GM04504 (cell line): Measurements from ENCODE around the gene TRPC4.

Source experiments
- DNase-seq: peaks from one replicate; pipeline ENCODE4 v3.0.0-alpha.2; 2012; ENCODE audit warnings: low read depth

Gene TRPC4

DNA sequence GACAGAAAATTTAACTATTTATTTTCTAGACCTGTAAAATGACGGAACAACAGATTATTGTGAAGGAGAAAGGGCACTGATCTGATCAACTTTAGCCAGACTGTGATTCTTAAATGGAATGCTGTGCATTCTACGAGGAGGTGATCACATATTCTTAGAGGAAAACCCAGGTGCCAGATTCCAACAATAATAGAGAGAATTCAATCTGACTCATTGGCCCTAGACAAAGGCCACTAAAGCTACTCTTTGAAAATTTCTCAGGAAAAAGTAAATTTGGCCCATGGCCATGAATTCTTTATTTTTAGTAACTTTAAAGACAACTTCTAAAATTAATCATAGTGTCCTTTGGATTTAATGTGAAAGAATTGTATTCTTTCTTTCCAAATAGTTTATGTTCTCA, 212.4 kb downstream of the TRPC4 start:
- DNase-seq, result no peak

DNA sequence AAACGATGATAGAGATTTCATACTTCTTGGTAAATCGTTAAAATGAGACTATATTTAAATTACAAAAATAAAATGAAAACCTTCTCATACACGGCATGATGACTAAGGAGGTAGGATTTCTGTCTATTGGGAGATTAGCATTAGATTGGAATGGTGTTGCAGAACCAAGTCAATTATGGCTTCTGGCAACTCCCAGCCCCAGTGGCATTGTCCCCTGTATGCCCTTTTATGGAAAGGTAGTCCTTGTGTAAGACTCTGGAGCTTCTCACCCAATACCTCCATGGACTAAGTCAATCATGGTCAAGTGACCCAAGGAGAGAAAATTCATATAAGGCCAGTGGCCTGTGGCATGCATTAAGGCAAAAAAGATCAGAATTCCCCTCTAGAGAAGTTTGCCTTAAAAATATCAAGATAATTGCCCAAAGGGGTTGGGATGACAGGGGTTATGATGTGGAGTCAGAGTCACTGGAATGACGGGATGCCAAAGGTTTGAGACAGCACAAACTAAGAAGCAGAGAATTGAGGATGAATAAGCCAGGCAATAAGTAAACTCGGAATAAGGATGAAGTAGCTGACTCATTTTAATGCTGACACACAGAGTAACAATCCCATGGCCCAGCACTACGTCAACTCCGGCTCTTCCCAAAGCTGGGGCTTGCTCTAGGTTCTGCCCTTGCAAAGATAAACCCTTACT, 213.2 kb downstream of the TRPC4 start:
- peak; percentile 93 for DNase-seq

DNA sequence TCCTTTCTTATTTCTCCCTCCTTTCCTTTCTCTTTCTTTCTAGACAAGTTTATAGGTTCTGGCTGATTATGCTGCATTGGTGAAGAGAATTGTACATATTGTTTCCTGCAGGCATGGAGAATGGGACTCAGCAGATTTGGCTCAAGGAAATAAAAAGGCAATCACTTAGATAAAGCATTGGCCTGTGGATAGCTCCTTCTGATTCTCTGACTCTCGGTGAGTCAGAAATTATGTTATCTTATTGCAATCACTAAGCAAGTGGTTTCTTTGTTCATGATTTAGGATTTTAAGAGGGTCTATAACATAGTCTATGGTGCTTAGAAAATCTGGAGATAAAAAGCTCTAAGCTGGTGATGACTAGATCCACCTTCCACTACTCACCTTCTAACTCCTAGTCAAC, 217.0 kb downstream of the TRPC4 start:
- DNase-seq, result no peak

DNA sequence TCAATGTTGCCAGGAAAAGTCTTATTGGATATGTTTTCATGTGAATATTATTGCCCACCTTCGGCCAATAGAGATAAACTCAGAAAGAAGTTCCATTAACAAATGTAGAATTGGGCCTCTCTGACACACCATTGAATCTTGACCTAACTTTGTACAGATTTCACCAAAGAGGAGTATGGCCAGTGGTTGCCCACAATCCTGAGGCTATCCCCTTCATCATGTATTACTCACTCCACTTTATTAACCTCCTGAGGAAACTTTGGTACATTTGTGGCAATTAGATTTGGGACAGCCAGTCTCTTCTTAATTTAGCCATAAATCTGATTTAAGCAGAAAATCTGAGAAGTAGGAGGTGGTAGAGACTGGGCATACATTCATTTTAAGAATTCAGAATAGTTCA, 217.7 kb downstream of the TRPC4 start:
- no peak for DNase-seq

DNA sequence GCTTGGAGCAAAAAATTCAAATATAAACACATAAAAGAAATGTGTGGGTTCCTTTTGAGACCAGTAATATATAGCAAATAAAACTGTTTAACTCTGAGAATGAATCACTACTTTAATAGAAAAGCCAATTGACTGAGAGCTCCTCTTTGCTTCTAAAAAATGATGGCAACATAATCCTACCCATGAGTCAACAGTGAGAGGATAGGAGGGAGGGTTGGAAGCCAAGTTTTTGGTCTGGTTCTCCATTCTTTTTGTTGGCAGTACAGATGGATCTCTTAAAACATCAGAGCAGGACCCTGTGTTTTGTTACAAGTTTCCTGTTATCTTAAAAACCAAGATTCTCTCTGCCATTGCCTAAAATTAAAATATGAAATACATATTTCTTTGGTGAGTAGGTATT, 221.0 kb downstream of the TRPC4 start:
- DNase-seq, result peak; percentile 65

DNA sequence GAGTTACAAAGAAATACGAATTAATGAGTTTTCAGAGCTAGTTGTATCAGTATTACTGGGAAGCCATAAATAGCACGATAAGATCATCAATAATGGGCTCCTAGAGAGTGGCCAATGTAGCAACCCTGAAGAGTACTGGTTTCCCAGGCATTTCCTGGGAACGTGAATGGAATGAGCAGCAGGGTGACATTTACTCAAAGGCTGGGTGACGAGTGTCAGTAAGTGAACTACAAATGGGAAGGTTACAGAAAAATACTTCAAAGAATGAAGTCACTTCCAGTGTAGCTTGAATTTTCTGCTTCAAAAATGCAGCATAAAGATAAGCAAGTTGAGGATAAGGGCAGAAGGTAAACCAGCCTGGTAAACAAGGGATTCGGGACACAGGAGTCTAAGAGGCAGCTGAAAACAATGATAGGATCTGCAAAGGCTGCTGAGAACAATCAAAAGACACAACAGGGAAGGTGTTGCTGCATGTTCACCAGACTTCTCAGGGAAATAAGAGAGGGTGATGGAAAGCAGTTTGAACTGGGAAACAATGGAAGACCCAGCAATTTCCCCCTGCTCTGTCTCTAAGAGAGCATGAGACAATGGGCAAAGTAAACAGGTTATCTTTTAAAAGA, 222.4 kb downstream of the TRPC4 start:
- DNase-seq, result no peak

DNA sequence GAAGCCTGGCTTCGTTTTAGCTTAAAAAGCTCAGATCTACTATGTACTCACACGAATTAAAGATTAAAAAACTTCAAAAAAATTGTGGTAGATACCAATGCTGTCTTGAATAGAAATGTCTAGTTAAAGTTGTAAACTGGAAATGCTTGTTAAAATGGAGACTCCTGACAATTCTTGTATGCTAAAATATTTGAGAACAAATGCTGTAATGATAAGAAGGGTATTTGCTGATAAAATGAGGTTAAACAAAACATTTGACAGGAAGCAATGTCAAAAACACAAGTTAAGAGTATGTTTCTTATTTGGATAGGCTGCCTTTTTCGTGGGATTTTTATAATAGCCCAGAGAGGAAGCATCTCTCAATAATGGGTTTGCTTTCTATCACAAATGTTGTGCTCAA, 223.0 kb downstream of the TRPC4 start:
- DNase-seq, result no peak

DNA sequence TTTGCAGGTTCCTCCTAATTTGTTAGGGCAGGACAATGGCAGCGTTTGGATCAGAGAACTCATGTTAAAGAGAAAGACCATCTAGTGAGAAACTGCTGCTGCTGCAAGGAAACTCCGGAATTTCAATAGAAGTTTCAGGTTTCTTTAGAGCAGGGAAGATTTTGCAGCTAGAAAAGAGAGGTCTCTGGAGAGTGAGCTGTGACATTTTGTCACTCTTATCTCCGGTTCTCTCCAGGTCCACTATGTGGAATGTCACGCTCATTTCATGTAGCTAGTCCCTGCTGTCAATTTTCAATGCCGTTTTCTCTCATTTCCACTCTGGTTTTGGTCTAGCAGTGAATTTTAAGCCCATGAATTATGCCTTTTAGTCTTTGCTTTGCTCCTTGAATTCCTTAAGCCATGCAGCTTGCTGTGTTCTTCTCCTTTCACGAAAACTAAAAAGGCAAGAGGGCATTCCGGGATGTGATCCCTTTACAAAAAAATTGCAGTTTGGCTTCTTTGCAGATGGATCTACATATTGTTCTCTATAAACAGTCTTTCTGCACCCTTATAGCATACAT, 224.3 kb downstream of the TRPC4 start:
- DNase-seq, result no peak

DNA sequence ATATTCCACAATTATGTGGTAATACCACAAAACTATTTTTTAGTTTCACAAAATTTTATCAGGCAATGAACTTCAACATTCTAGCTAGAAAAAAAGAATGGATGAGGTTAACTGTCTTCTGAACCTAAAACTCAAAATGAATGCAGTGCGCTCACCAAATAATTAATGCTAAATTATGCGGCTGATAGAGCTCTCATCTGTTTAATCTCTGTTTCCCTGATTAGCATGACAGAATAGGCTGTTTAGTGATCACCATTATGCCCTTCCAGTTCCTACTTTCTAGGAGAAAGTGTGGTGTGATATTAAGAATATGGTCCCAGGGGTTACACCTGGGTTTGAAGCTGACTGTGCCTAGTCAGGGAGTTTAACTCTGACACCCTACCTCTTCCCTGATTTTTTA, 228.2 kb downstream of the TRPC4 start:
- no peak for DNase-seq

DNA sequence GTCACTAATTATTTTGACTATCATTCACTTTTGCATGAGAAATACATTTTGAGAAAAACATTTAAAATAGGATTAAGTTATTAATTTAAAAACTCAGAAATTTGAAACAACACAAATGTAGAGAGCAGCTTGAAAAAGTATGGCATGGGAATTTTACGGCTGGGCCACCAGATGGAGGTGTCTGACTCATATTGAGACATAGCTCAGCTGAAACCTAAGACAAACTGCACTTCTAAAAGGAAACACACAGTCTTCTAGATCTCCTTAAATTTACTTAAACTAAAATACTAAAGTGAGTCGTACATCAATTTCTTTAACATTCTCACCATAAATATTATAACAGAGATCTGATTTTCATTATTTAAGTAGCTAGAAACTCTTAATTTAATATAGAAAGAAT, 229.1 kb downstream of the TRPC4 start:
- DNase-seq, result no peak

DNA sequence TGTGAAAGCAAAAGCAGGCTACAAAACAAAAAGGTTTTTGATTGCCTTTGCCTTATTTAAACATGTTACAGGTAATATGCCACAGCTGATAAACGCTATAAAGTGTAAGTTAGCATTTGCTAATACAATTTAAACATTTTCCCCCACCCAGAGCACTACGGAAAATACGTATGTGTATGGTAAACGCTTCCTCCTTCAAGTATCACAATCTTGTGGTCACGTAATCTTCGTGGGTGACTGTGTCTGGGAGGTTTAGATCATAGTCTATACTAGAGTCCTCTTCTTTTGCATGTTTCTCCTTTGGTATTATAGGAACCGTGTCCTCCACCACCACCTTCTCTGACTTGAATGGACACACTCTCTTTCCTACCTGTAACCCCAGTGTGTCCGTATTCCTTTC, 232.9 kb downstream of the TRPC4 start:
- no peak for DNase-seq

DNA sequence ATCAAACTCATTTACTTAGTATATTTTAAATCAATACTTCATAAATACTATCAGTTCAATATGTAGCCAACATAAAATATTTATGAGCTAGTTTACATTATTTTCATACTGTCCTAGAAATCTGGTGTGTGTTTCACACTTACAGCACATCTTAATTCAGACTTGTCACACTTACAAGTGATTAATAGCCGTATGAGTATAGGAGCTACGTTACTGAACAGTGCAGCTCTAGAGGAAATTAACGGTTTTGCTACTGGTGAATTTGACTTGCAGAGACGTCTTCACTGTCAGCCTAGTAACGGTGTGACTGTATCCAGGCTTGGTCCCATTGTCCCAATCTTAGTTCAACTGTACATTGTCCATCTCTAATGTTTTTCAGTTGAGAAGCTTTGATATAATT, 237.3 kb downstream of the TRPC4 start:
- no peak for DNase-seq

DNA sequence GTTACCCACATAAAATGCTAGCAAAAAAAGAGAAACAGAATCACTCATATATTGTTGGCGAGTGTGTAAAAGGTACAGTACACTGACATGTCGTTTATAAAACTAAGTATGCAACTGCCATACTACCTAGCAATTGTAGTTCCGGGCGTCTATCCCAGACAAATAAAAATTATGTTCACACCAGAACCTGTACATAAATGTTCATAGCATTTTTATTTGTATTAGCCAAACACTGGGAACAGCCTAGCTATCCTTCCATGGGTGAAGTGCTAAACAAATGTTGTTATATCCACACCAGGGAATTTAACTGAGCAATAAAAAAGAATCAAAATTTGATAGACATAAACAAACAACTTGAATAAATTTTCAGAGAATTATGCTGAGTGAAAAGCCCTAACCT, 242.1 kb downstream of the TRPC4 start:
- DNase-seq, result no peak

DNA sequence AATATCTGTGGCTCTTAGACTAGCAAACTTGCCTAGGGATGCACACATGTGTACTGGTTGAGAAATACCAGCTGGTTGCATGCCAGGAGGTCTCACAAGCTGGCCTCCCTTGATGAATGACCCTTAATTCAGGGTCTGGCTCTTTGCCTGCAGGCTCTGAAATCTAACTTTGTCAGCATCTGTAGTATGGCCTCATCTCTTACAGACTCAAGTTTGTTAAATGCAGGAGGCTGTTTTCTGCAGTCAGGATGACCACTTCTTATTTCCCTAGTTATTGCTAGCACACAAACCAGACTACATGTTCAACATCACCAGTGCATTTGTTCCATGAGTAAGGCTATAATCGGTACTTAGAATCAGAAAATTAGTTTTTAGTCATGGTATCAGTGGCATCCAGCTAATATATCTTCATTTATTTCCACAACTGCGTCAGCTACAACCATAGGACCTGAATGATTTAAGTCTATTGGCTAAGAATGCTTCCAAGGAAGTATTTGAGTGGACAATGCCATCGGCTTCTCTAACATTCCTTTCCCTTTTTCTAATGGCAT, 247.7 kb downstream of the TRPC4 start:
- peak; percentile 90 for DNase-seq

DNA sequence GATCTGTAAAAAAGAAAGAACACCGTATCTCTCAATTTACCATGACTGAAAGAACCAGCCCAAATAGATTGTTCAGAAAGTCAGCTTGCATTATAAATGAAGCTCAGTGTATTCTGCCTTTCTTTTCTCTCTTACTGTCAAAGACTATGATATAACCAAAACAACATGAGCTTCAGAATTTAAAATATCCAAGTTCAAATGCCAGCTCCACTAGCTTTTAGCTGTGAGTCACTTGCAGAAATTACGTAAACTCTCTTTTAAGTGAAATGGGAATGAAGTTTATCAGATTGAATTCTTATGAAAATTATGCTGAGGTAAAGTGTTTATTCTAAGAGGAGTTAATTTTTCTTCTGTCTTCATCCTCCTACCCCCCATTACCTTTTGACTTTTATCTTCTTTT, 251.0 kb downstream of the TRPC4 start:
- DNase-seq, result peak; percentile 46

DNA sequence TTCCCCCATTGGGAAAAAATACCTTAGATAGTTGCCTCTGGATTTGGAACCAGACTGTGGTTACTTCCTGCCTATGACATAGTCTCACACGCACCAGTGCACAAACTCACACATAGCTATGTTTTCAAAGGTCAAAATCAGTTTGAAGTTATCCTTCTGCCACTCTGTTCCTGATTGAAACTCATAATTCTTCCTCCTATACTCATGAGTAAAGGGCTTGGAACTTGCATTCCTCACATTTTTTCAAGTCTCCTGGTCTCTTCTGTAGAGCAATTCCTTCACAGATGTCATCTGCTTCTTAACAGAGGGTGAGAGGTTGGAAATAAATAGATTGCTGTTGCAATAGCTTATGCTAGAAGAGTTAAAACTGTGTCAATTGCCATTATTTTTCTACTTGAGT, 252.4 kb downstream of the TRPC4 start:
- peak; percentile 79 for DNase-seq

DNA sequence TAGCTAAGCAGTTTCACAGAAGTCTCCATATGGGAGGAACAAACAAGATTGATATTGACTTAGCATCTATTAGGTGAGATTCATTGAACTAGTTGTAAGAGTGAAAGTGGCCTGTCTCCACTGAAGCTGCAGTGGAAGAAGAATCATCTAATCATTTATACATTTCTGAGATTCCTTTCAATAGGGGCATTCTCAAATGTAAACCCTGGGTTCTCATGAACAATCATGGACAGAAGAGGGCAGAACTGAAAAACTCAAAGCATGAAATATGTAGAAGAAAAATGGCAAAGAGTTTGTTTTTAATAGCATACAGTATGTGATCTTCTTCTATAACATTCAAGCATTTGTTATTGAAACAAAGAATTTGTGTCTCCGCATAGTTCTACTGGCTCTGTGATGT, 253.4 kb downstream of the TRPC4 start:
- no peak for DNase-seq

DNA sequence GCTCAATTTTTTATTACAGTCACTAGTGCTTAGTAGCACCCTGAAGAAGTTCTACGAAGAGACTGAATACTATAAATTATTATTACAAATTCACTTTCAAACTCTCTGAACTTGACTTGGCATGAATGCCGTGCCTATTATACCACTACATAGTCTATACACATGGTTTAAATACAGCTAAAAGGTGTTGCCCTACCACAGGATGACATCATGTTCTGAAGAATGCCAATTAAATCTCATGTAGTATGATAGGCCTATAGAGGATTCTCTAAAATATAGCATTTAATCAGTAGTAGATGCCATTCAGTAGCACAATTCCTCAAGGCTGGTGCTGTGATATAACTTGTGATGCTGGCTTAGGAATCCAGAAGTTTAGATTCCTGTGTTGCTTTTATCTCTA, 254.3 kb downstream of the TRPC4 start:
- no peak for DNase-seq

DNA sequence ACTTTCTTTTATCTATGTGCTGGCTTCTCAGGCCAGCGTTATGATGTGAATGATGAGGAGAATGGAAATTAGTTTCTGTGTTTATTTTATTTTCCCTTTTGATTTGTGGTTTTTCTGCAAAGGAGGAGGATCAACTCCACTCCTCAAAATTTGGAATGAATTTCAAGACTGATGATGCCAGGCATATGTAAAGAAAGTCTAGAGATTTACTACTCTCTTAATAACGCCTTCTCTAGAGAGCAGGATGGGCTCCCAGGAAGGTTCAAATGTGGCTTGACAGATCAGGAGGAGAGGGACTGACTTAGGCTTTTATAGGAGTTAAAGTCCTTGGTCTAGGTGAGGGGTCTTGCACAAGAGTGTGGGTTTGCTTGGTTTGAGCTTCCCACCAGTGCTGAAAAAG, 255.9 kb downstream of the TRPC4 start:
- no peak for DNase-seq

DNA sequence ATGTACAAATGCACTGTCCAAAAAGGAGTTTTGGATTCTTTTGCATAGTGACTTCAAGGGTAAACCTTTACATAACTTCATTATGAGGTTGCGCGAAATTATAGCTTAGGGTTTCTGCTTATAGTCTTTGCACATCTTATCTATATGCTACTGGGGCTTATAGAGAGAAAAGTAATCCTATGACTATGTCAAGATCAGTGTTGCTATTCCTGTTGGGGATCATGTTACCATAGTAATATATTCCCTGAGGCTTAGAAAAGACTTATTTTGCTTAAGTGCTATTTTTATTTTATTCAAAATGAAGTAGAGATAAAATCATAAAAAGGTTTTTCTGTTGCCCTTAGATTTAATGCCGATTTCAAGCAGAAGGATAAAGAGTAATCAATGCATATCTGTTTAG, 256.3 kb downstream of the TRPC4 start:
- DNase-seq, result no peak

DNA sequence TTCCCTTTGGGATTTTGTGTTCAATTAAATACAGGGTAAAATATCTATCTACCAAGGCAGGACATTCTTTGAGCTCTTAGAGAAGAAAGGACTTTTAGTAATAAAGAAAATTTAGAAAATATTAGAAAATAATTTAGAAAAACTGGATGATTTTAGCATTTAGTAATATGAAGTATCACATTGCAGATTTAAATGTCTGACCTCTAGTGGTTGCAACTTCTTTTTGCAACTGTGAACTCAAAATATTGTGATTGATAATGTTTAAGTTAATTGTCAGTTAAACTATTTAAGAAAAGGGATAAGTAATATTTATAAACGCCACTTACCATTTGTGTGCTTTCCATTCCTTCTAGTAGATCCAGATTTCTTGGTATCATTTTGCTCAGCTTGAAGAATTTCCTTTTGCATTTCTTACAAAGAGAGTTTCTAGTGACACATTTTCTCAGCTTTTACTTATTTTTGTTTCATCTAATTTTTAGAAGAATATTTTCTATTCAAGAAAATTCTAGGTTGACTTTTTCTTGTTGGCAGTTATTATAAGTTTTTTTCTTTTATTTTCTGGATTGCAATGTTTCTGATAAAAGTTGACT, 260.7 kb downstream of the TRPC4 start:
- no peak for DNase-seq

DNA sequence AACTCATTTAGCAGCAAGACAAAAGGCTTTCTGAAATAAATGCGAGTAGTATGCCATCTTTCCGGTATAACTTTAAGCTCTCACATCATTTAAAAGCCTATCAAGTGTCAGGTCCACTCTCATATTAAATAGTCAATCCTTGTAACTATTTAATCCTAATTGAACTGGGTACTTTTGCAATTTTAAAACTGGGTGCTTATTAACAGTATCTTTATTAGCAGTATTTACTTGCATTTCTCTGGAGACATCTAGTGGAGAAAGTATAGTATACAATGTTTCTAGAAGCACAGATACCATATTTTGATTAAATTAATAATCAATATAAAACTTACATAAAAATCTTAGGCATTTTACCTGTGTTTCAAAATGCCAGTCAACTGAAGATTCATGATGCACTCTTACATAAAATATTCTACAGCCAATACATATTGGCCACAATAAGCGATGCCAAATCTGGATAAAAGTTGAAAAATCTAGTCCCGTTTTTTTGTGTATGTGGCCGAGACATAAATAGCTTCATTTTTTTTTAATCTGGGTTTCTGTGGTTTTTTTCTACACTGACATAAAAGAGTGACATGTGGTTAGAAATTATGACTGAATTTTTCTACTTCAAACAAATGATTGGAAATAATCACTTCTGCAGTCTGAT, 266.7 kb downstream of the TRPC4 start:
- DNase-seq, result no peak
